ENCODE results near the gene PLXNA1.
A peak's percentile ranks its signal among the peaks of the same experiment; 100 is the strongest.

PLXNA1 gene

DNA sequence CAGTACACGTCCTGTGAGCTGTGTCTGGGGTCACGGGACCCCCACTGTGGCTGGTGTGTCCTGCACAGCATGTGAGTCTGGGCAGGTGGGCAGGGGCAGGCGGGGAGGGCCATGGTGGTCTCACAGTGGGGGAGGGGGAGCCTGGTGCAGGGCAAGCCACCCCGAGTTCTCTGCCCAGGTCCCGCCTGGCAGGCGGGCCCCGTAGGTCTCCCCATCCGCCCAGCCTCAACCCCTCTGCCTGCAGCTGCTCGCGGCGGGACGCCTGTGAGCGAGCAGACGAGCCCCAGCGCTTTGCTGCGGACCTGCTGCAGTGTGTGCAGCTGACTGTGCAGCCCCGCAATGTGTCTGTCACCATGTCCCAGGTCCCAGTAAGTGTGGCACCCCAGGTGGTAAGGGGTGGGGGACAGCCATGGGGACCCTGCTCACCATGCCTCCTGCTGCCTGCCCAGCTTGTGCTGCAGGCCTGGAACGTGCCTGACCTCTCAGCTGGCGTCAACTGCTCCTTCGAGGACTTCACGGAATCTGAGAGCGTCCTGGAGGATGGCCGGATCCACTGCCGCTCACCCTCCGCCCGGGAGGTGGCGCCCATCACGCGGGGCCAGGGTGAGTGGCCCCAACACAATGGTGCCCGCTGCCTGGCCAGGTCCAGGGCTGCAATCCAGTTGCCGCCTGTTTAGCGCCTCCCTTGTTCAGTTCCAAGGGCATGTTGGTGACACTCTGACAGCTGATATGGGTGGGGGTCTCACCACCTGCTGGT, 21.9 kb downstream of the PLXNA1 start:
- TF ChIP-seq, protein P1, sequence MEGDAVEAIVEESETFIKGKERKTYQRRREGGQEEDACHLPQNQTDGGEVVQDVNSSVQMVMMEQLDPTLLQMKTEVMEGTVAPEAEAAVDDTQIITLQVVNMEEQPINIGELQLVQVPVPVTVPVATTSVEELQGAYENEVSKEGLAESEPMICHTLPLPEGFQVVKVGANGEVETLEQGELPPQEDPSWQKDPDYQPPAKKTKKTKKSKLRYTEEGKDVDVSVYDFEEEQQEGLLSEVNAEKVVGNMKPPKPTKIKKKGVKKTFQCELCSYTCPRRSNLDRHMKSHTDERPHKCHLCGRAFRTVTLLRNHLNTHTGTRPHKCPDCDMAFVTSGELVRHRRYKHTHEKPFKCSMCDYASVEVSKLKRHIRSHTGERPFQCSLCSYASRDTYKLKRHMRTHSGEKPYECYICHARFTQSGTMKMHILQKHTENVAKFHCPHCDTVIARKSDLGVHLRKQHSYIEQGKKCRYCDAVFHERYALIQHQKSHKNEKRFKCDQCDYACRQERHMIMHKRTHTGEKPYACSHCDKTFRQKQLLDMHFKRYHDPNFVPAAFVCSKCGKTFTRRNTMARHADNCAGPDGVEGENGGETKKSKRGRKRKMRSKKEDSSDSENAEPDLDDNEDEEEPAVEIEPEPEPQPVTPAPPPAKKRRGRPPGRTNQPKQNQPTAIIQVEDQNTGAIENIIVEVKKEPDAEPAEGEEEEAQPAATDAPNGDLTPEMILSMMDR (IDR thresholded peaks at IDR 0.05; ENCODE audit: low read length, missing control alignments) = no peak
- no peak for DNase-seq (ENCODE audit: low read depth)
- no peak overlapping the region for H3K4me3 ChIP-seq (replicated peaks; ENCODE audit: low read depth, low read length)

DNA sequence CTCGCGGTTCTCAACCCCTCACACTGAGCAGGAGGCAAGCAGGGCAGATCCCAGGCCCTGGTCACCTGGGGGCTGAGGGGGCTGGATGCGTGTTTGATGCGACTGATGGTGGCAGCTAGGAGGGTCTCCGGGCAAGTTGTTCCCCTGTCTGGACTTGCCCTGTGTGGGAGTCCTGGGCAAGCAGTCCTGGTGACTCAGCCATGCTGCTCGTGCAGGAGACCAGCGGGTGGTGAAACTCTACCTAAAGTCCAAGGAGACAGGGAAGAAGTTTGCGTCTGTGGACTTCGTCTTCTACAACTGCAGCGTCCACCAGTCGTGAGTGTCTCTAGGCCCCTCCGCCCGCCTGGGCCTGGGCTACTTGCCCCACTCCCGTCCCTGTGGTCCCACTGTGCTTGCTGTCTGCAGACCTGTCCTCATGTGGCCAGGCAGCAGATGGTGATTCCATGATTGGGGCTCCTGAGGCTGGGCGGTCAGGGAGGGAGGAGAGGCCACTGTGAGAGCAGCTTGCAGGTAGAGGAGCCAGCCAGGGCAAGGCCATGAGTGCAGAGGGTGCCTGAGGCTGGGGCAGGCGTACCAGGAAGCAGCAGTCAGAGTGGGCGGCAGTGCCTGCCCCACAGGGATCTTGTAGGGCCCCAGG, 23.1 kb downstream of the PLXNA1 start:
- no peak overlapping the region for H3K4me3 ChIP-seq (replicated peaks; ENCODE audit: low read depth, low read length)
- peak; percentile 27 for DNase-seq (ENCODE audit: low read depth)
- TF ChIP-seq, protein P1 (IDR thresholded peaks at IDR 0.05; ENCODE audit: low read length, missing control alignments) = no peak

DNA sequence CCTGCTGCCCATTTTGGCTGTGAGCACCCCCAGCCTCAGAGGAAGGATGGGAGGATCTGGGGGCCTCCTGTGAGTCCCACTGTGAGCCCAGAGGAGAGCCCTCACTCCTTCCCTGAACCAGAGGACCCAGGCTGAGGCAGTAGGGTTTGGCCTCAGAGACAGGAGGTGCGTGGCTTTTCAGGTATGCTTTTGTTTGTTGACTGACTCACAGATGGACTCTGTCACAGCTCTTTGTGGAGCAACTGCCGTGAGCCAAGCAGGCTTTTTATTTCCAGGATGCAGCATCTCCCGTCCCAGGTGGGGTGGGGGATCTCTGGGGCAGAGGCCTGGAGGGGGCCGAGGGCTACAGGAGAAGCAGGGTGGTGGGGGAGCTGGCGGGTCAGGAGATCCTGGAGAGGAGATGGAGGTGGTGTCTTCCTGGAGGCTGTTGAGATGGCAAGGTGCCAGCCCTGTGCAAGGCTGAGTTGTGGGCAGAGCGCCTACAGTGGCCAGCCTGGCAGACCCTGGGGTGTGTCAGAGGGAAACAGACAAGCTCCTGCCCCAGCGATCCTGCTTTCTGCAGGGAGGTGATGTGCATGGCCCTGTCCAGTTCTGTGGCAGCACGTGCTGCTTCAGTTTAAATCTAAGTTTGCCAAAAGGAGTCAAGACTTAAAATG, 24.0 kb downstream of the PLXNA1 start:
- no peak for DNase-seq (ENCODE audit: low read depth)
- TF ChIP-seq, protein P1 (IDR thresholded peaks at IDR 0.05; ENCODE audit: low read length, missing control alignments) = no peak
- no peak overlapping the region for H3K4me3 ChIP-seq (replicated peaks; ENCODE audit: low read depth, low read length)

DNA sequence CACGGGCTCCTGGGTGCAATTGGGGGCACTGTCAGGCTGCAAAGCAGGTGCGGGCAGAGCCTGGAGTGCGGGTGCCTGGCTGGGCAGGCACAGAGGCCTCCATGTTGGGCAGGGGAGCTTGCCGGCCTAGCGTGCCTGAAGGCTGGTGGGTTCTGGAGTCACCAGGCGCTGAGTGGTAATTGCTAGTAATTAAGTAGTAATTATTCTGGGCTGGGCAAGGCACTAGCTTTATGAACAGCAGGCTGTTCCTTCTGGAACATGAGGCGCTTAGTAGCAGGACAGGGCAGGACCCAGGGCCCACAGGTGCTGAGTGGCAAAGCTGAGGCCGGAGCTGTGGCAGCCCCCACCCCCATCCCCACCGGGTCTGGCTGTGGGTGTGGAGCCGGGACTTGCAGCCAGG, 25.3 kb downstream of the PLXNA1 start:
- DNase-seq (ENCODE audit: low read depth) = no peak
- no peak overlapping the region for H3K4me3 ChIP-seq (replicated peaks; ENCODE audit: low read depth, low read length)
- TF ChIP-seq, protein P1 (IDR thresholded peaks at IDR 0.05; ENCODE audit: low read length, missing control alignments) = no peak

DNA sequence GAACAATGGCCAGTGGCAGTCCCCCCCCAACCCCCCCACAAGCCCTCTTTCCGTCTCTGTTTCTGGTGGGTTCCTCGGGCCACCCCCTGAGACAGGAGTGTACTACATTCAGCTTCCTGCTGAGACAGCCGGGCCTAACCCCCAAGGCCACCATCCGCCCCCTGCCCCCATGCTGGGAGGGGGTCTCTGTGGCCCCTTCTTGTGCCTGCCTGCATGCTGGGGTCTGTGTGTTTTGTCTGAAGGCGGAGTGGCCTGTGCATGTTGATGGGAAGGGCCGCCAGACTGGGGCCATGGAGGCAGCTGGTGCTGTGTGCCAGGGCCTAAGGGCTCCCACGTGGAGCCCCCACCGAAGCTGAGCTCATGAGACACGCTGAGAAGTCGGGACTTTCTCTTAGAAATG, 26.6 kb downstream of the PLXNA1 start:
- no peak for DNase-seq (ENCODE audit: low read depth)
- H3K4me3 ChIP-seq (replicated peaks; ENCODE audit: low read depth, low read length) = no peak overlapping the region
- TF ChIP-seq, protein P1 (IDR thresholded peaks at IDR 0.05; ENCODE audit: low read length, missing control alignments) = no peak

DNA sequence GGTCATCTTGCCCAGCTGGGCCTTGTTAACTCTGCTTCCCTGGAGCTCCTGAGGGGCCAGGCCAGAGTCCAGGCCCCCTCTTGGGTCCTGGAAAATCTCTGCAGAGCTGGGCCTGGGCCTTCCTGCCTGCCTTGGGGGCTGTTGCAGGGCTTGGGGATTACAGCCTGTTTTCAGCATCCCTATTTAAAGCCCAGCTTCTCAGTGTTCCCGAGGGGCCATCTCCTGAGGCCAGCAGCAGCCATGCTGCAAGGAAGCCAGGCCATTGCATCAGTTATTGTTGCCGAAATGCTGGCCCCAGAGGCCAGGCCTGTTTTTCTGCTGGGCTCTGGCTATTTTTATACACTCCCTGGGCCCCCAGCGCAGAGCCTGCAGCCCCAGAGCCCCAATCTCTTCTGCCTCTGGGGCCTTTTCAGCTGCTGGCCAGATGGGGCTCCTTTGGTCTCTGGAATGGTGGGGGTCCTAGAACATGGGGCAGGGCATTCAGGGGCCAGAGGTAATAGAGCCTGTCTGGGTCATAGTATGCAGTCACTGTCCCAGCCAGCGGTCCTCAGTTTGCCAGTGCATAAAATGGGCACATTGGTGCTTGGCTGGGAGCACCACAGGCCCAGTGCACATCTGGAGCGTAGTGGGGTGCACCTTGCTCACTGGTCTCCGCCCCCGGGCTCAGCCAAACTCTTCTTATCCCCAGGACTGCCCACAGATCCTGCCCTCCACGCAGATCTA, 28.5 kb downstream of the PLXNA1 start:
- H3K4me3 ChIP-seq (replicated peaks; ENCODE audit: low read depth, low read length) = no peak overlapping the region
- TF ChIP-seq, protein P1 (IDR thresholded peaks at IDR 0.05; ENCODE audit: low read length, missing control alignments) = no peak
- DNase-seq (ENCODE audit: low read depth) = peak; percentile 71

All from fibroblast of pulmonary artery (primary cell).